SK-N-SH treated with all-trans-retinoic acid at 6 μM for 48 hours (cell line): Measurements from ENCODE around the gene C1QTNF4.

Source experiments
- ATAC-seq: fragments of 200-7000 bp; cut with Tn5 transposase; 3 replicates; pipeline ENCODE4 v1.9.1; 2020; ENCODE audit warnings: mild to moderate bottlenecking, moderate library complexity
- ARNTL ChIP-seq: fragments of 450-650 bp; formaldehyde crosslinking; IDR thresholded peaks from 2 replicates; pipeline ENCODE4 v1.5.0; 2020; ENCODE audit warnings: low read depth, mild to moderate bottlenecking, moderate library complexity, borderline replicate concordance
- BACH2 ChIP-seq: fragments of 250-450 bp; sonication (Bioruptor Pico); IDR thresholded peaks from 2 replicates; pipeline ENCODE4 v1.9.0; 2021; ENCODE audit warnings: mild to moderate bottlenecking, borderline replicate concordance
- CSDC2 ChIP-seq: fragments of 250-450 bp; sonication (Bioruptor Pico); IDR thresholded peaks from 2 replicates; pipeline ENCODE4 v1.5.0; 2020; ENCODE audit warnings: mild to moderate bottlenecking, moderate library complexity
- ESRRG ChIP-seq: fragments of 250-450 bp; sonication (Bioruptor Pico); IDR thresholded peaks from 2 replicates; pipeline ENCODE4 v1.6.1; 2021; ENCODE audit warnings: mild to moderate bottlenecking
- GLIS3 ChIP-seq: fragments of 250-450 bp; sonication (Bioruptor Pico); IDR thresholded peaks from 2 replicates; pipeline ENCODE4 v1.5.0; 2020; ENCODE audit warnings: mild to moderate bottlenecking, moderate library complexity
- ISL1 ChIP-seq: fragments of 250-450 bp; sonication (Bioruptor Pico); IDR thresholded peaks from 2 replicates; pipeline ENCODE4 v2.1.2; 2022; ENCODE audit warnings: mild to moderate bottlenecking, moderate library complexity
- OSR1 ChIP-seq: fragments of 250-450 bp; sonication (Bioruptor Pico); IDR thresholded peaks from 2 replicates; pipeline ENCODE4 v1.8.0; 2022; ENCODE audit warnings: moderate library complexity, mild to moderate bottlenecking, inconsistent platforms
- RARB ChIP-seq: fragments of 250-450 bp; sonication (Bioruptor Pico); IDR thresholded peaks from 2 replicates; pipeline ENCODE4 v1.8.0; 2021; ENCODE audit warnings: mild to moderate bottlenecking, moderate library complexity
- SNAI2 ChIP-seq: fragments of 250-450 bp; sonication (Bioruptor Pico); IDR thresholded peaks from 2 replicates; pipeline ENCODE4 v1.5.0; 2020; ENCODE audit warnings: mild to moderate bottlenecking, moderate library complexity
- ZC3H10 ChIP-seq: fragments of 250-450 bp; sonication (Bioruptor Pico); IDR thresholded peaks from 2 replicates; pipeline ENCODE4 v1.5.1; 2021; ENCODE audit warnings: mild to moderate bottlenecking, moderate library complexity
- ZFP3 ChIP-seq: fragments of 250-450 bp; sonication (Bioruptor Pico); IDR thresholded peaks from 2 replicates; pipeline ENCODE4 v1.5.0; 2020; ENCODE audit warnings: mild to moderate bottlenecking, moderate library complexity
- ZFP30 ChIP-seq: fragments of 450-650 bp; formaldehyde crosslinking; IDR thresholded peaks from 2 replicates; pipeline ENCODE4 v1.5.0; 2022; ENCODE audit warnings: mild to moderate bottlenecking, moderate library complexity
- ZNF70 ChIP-seq: fragments of 450-650 bp; formaldehyde crosslinking; IDR thresholded peaks from 2 replicates; pipeline ENCODE4 v1.5.0; 2020; ENCODE audit warnings: mild to moderate bottlenecking, moderate library complexity
- ZNF8 ChIP-seq: fragments of 450-650 bp; formaldehyde crosslinking; IDR thresholded peaks from 2 replicates; pipeline ENCODE4 v1.5.0; 2020; ENCODE audit warnings: mild to moderate bottlenecking, moderate library complexity
- TF ChIP-seq, protein P1 (sequence below): fragments of 250-450 bp; sonication (Bioruptor Pico); IDR thresholded peaks from 2 replicates; pipeline ENCODE4 v1.5.1; 2020; ENCODE audit warnings: low read depth, mild to moderate bottlenecking, moderate library complexity
- TF ChIP-seq, protein P2 (sequence below): fragments of 250-450 bp; sonication (Bioruptor Pico); IDR thresholded peaks from 2 replicates; pipeline ENCODE4 v1.5.0; 2020; ENCODE audit warnings: mild to moderate bottlenecking, moderate library complexity
- TF ChIP-seq, protein P3 (sequence below): fragments of 250-450 bp; sonication (Bioruptor Pico); IDR thresholded peaks from 2 replicates; pipeline ENCODE4 v1.5.1; 2021; ENCODE audit warnings: mild to moderate bottlenecking, moderate library complexity
- TF ChIP-seq, protein P4 (sequence below): fragments of 250-450 bp; sonication (Bioruptor Pico); IDR thresholded peaks from 2 replicates; pipeline ENCODE4 v1.8.0; 2020; ENCODE audit warnings: mild to moderate bottlenecking, moderate library complexity, borderline replicate concordance

C1QTNF4 gene

DNA sequence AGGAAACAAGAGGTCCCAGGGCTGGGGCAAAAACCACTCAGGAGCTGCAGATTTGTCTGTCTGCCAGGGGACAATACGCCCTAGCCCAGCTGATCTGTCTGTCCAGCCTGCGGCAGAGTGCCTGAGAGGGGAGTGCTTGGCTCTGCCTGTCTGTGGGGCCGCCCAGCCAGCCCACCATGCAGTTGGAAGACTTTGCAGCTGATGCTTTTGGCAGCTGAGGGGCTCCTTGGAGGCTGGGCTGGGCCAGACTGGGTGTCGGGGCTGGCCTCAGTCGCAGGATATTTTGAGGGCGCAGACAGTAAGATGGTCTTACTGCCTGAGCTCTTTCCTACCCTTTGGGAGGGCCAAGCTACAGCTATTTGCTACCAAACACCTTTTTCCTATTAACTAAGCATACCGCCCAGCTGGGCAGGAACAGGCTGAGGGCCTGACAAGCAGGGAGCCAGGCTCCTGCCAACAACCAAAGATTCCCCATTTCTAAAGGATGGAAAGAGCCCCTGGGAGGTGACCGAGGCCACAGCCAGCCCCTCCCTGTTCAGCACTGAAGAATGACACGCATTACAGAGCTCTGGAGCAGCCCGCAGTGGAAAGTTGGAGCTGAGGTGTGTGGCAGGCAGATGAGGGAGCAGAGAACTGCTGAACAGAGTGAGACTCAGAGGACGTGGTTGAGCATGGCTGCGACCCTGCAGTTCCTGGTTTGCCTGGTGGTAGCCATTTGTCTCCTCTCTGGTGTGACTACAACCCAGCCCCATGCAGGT lies 7.9 kb downstream of the C1QTNF4 start, which contains the start of gene FAM180B (continued):
- TF ChIP-seq RARB, result no peak
- no peak for TF ChIP-seq ZNF70 (CRISPR knock-in tag)
- no peak for TF ChIP-seq BACH2 (CRISPR knock-in tag)

DNA sequence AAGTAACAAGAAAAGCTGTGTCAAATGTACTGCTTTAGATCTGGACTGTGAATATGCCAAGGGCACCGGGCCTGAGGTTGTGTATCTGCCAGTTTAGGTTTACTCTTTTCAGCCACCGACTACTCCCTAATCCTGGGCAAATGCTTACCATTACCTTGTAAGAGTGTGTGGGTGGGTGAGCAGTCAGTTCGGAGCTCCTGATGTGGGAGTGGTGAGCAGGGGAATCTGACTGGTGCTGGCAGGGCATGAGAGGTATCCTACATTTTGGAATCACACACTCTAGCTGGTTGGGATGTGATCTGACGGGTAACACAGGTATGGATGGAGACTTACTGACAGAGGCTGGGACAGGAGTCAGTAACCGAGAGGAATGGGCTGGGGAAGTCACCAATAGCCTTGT lies 10.4 kb downstream of the C1QTNF4 start:
- no peak for TF ChIP-seq GLIS3 (CRISPR knock-in tag)
- no peak for TF ChIP-seq ZNF8 (CRISPR knock-in tag)
- no peak for TF ChIP-seq ZNF70 (CRISPR knock-in tag)
- TF ChIP-seq, protein P1, sequence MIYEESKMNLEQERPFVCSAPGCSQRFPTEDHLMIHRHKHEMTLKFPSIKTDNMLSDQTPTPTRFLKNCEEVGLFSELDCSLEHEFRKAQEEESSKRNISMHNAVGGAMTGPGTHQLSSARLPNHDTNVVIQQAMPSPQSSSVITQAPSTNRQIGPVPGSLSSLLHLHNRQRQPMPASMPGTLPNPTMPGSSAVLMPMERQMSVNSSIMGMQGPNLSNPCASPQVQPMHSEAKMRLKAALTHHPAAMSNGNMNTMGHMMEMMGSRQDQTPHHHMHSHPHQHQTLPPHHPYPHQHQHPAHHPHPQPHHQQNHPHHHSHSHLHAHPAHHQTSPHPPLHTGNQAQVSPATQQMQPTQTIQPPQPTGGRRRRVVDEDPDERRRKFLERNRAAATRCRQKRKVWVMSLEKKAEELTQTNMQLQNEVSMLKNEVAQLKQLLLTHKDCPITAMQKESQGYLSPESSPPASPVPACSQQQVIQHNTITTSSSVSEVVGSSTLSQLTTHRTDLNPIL (CRISPR knock-in tag), result no peak
- TF ChIP-seq ISL1, result no peak
- TF ChIP-seq CSDC2 (CRISPR knock-in tag), result no peak
- TF ChIP-seq ZFP3 (CRISPR knock-in tag), result no peak
- ATAC-seq, result no peak

DNA sequence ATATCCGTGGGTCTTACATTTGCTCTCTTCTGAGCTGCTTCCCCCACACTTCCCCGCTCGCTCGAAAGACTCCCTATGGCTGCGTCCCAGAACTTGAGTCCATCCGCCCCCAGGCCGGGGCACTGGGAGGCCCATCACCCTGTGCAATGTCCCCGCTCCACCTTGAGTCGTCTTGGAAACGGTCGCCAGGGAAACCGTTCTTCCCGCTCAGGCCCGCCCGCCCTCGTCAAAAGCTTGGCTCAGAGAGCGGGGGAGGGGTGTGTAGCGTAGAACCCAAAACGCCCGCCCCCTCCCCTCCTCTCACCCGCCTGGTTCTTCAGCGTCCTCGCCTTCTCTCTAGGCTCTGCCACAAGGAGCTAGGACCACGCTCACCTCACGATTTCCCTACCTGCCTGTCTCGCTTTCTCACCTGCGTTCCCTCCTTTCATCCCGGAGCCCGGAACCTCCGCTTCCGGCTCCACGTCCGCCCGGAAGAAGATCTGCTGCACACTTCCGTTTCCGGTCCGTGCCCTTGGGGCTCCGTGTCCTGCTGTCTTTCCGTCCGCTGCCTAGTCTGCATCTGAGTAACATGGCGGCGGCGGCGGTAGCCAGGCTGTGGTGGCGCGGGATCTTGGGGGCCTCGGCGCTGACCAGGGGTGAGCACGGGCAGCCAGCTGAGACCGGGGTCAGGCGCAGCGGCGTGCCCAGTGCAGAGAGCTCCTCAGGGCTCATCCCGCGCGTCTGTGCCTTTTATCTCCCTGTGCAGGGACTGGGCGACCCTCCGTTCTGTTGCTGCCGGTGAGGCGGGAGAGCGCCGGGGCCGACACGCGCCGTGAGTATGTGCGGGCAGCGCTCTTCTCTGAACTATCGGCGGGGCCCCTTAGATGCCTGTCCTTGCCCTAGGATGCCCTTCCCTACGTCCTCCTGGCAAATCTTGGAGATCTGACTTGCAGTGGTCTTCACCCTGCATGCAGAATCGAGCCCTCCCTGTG lies 15.4 kb downstream of the C1QTNF4 start, which contains the start of the genes KBTBD4 and NDUFS3:
TSS of gene KBTBD4 (minus strand) at position 447 of the 971 bp plus-strand sequence. CDS start at position 428, 19 bp downstream.
TSS of gene NDUFS3 (plus strand) at position 551 of the 971 bp plus-strand sequence. CDS start at position 569, 18 bp downstream.
- TF ChIP-seq BACH2 (CRISPR knock-in tag) (no peak), ARNTL (CRISPR knock-in tag) (no peak), ZFP30 (CRISPR knock-in tag) (no peak), ESRRG (CRISPR knock-in tag) (no peak)
- TF ChIP-seq, protein P2, sequence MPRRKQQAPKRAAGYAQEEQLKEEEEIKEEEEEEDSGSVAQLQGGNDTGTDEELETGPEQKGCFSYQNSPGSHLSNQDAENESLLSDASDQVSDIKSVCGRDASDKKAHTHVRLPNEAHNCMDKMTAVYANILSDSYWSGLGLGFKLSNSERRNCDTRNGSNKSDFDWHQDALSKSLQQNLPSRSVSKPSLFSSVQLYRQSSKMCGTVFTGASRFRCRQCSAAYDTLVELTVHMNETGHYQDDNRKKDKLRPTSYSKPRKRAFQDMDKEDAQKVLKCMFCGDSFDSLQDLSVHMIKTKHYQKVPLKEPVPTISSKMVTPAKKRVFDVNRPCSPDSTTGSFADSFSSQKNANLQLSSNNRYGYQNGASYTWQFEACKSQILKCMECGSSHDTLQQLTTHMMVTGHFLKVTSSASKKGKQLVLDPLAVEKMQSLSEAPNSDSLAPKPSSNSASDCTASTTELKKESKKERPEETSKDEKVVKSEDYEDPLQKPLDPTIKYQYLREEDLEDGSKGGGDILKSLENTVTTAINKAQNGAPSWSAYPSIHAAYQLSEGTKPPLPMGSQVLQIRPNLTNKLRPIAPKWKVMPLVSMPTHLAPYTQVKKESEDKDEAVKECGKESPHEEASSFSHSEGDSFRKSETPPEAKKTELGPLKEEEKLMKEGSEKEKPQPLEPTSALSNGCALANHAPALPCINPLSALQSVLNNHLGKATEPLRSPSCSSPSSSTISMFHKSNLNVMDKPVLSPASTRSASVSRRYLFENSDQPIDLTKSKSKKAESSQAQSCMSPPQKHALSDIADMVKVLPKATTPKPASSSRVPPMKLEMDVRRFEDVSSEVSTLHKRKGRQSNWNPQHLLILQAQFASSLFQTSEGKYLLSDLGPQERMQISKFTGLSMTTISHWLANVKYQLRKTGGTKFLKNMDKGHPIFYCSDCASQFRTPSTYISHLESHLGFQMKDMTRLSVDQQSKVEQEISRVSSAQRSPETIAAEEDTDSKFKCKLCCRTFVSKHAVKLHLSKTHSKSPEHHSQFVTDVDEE (CRISPR knock-in tag), result 0 out of 2 replicates have a peak, but pooled peaks have one; percentile 33
- TF ChIP-seq, all 23 proteins: peak for 1
- ATAC-seq, result peak; percentile 92

DNA sequence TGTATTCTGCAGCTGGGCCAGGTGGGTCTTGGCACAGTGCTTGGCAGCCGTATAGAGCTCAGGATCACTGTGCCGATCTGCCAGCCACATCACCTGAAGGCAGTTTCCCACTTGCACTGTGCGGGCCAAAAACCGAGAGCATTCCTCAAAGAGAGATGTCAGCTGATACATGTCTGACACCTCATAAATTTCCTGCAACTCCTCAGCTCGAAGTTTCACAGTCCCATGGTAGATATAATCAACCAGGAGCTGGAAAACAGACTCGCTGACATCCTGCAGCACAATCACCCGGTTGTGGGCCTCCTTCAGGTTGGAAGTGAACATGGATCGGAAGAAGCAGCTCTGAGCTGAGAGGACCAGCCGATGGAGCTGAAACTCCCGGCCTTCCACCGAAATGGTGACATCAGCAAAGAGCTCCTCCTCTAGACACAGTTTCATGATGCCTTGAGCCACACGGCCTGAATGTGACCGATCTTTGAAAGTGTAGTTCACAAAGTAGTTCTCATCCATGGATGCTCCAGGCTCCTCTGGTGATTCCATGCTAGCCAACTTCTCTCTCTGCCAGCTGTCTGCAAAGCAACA lies 16.7 kb downstream of the C1QTNF4 start:
- no peak for TF ChIP-seq BACH2 (CRISPR knock-in tag)
- TF ChIP-seq ZFP30 (CRISPR knock-in tag), result no peak
- TF ChIP-seq OSR1 (CRISPR knock-in tag), result no peak
- no peak for TF ChIP-seq SNAI2 (CRISPR knock-in tag)
- TF ChIP-seq CSDC2 (CRISPR knock-in tag), result no peak

DNA sequence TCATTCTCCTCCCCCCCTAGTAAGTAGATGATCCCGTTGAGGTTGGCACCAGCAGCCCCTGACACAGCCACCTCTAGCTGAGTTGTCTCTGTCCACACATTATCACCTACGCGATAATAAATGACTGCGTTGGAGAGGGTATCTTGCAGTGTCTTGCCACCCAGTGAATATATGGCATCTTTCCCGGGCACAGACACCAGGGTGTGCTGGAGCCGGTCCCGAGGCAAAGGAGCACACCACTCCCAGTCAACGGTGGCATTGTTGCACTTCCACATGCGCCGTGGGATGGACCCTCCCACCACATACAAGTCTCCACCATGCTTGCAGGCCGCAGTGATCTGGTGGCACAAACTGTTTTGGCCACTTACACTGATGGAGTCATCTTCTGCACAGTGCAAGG lies 20.9 kb downstream of the C1QTNF4 start:
- ATAC-seq, result no peak
- TF ChIP-seq, protein P1 (CRISPR knock-in tag), result no peak
- no peak for TF ChIP-seq OSR1 (CRISPR knock-in tag)
- no peak for TF ChIP-seq ISL1

More for the DNA sequence above, 16.7 kb downstream of the C1QTNF4 start:
- peak; percentile 12; the same call in 2 of the 3 replicates for ATAC-seq

DNA sequence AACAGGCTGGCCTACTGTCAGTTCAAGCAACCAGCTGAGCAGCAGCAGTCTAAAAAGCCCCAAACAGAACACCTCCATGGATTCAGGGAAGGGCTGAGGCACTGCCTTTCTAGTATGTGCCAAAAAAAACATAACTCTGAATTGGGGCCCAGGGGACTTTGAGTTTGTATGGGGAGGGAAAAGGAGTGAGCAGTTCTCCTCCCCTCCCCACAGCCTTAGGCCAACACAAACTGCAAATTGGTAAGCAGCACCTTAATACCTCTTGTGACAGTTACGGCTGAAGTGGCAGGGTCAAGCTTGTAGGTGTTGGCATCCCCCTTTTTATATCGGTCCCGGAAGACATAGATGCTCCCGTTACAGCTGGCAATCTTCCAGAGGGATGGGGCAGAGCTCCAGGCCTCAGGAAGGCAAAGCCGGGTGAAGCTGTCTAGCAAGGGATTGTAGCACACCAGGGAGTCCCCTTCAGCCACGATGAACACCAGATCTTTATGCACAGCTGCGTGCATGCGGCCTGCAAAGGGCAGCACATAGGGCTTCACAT lies 21.4 kb downstream of the C1QTNF4 start:
- TF ChIP-seq CSDC2 (CRISPR knock-in tag) (no peak), ZNF8 (CRISPR knock-in tag) (no peak), ZC3H10 (CRISPR knock-in tag) (no peak)
- TF ChIP-seq, protein P3, sequence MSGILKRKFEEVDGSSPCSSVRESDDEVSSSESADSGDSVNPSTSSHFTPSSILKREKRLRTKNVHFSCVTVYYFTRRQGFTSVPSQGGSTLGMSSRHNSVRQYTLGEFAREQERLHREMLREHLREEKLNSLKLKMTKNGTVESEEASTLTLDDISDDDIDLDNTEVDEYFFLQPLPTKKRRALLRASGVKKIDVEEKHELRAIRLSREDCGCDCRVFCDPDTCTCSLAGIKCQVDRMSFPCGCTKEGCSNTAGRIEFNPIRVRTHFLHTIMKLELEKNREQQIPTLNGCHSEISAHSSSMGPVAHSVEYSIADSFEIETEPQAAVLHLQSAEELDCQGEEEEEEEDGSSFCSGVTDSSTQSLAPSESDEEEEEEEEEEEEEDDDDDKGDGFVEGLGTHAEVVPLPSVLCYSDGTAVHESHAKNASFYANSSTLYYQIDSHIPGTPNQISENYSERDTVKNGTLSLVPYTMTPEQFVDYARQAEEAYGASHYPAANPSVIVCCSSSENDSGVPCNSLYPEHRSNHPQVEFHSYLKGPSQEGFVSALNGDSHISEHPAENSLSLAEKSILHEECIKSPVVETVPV (CRISPR knock-in tag), result no peak
- TF ChIP-seq, protein P4, sequence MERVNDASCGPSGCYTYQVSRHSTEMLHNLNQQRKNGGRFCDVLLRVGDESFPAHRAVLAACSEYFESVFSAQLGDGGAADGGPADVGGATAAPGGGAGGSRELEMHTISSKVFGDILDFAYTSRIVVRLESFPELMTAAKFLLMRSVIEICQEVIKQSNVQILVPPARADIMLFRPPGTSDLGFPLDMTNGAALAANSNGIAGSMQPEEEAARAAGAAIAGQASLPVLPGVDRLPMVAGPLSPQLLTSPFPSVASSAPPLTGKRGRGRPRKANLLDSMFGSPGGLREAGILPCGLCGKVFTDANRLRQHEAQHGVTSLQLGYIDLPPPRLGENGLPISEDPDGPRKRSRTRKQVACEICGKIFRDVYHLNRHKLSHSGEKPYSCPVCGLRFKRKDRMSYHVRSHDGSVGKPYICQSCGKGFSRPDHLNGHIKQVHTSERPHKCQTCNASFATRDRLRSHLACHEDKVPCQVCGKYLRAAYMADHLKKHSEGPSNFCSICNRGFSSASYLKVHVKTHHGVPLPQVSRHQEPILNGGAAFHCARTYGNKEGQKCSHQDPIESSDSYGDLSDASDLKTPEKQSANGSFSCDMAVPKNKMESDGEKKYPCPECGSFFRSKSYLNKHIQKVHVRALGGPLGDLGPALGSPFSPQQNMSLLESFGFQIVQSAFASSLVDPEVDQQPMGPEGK, result no peak
- ATAC-seq, result no peak
